ENCODE results near the gene INHA. TPM values are rescaled to one million over a fixed set of nuclear protein-coding genes. Genes with fewer than 3 reads are reported as not detected.

Gene INHA
- total and polyA plus RNA-seq, 2 donors (not counting 1 experiment from before 2014, with no cell fraction given), result not detected

- 80% methylated on average over 10 of the region's 15 CpGs for WGBS (ENCODE audit: insufficient coverage)
- H3K4me1 Mint-ChIP-seq, result peaks cover 13% of the 10 kb centered on the region
- DNase-seq, result peak; percentile 67
Measured at GRCh38 chr2:219612577-219613286, 40.6 kb downstream of the INHA start.

GRCh38 chr2:219613461-219614070, 41.5 kb downstream of the INHA start:
- DNase-seq, result no peak

More at GRCh38 chr2:219612577-219613286, 40.6 kb downstream of the INHA start:
- no peaks in the 10 kb centered on the region for H3K27me3 Mint-ChIP-seq
- Histone ChIP-seq H3K36me3 (replicated peaks in 1 of 2; ENCODE audit: control extremely low read depth in 1 of 2, control insufficient read depth in 1 of 2, extremely low read depth in 1 of 2, insufficient read depth in 2 of 2, low read length in 1 of 2) (peaks cover 0 to 42% of the 10 kb centered on the region in 2 experiments), H3K79me2 (ENCODE audit: control insufficient read depth, insufficient read depth, low read length) (peaks cover 3% of the 10 kb centered on the region), H3K4me3 (ENCODE audit: control extremely low read depth in 1 of 5, extremely low read depth in 1 of 5, insufficient read depth in 1 of 5, low read depth in 2 of 5, low read length in 4 of 5) (no peak overlapping the region), H4K20me1 (ENCODE audit: control insufficient read depth, insufficient read depth, low read length, poor library complexity, severe bottlenecking) (no peaks in the 10 kb centered on the region), H3K9me3 (ENCODE audit: control extremely low read depth in 1 of 3, control insufficient read depth in 2 of 3, insufficient read depth in 1 of 3, low read length in 2 of 3) (no peaks in the 10 kb centered on the region), H2AFZ (ENCODE audit: insufficient read depth, low read depth, low read length, poor library complexity, severe bottlenecking) (no peak overlapping the region), H3K27me3 (replicated peaks in 1 of 4; ENCODE audit: control extremely low read depth in 1 of 4, control insufficient read depth in 3 of 4, insufficient read depth in 4 of 4, low read length in 3 of 4) (no peaks in the 10 kb centered on the region), H3K9ac (ENCODE audit: low read length) (no peak overlapping the region), H3K4me1 (ENCODE audit: control insufficient read depth in 2 of 2, insufficient read depth in 2 of 2, low read length in 2 of 2) (peaks cover 9% of the 10 kb centered on the region in 2 donors), H3K27ac (ENCODE audit: low read length in 2 of 2) (no peak overlapping the region), H3K4me2 (replicated peaks; ENCODE audit: low read depth, low read length, poor library complexity, severe bottlenecking) (peak overlapping the region; percentile 61)
- TF ChIP-seq EZH2 (IDR thresholded peaks at IDR 0.05; ENCODE audit: borderline replicate concordance, insufficient read depth, low read depth, low read length, poor library complexity, severe bottlenecking), result no peak
- TF ChIP-seq, protein P1, sequence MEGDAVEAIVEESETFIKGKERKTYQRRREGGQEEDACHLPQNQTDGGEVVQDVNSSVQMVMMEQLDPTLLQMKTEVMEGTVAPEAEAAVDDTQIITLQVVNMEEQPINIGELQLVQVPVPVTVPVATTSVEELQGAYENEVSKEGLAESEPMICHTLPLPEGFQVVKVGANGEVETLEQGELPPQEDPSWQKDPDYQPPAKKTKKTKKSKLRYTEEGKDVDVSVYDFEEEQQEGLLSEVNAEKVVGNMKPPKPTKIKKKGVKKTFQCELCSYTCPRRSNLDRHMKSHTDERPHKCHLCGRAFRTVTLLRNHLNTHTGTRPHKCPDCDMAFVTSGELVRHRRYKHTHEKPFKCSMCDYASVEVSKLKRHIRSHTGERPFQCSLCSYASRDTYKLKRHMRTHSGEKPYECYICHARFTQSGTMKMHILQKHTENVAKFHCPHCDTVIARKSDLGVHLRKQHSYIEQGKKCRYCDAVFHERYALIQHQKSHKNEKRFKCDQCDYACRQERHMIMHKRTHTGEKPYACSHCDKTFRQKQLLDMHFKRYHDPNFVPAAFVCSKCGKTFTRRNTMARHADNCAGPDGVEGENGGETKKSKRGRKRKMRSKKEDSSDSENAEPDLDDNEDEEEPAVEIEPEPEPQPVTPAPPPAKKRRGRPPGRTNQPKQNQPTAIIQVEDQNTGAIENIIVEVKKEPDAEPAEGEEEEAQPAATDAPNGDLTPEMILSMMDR (IDR thresholded peaks at IDR 0.05), result no peak
- H3K27ac Mint-ChIP-seq, result peak overlapping the region; percentile 16
- peak; percentile 73 for ATAC-seq (ENCODE audit: low read depth)
- H3K9me3 Mint-ChIP-seq (ENCODE audit: insufficient read depth), result no peaks in the 10 kb centered on the region
- POLR2A ChIA-PET, result no interaction called here
- CTCF ChIA-PET, result no interaction called here
- H3K4me3 Mint-ChIP-seq, result peak overlapping the region; percentile 30
- intact Hi-C loops (cut with micrococcal nuclease), result no loop called here

More at GRCh38 chr2:219613461-219614070, 41.5 kb downstream of the INHA start:
- Histone ChIP-seq H3K9me3 (ENCODE audit: control extremely low read depth in 1 of 3, control insufficient read depth in 2 of 3, insufficient read depth in 1 of 3, low read length in 2 of 3) (no peaks in the 10 kb centered on the region), H3K4me1 (ENCODE audit: control insufficient read depth in 2 of 2, insufficient read depth in 2 of 2, low read length in 2 of 2) (peaks cover 9% of the 10 kb centered on the region in 2 donors), H4K20me1 (ENCODE audit: control insufficient read depth, insufficient read depth, low read length, poor library complexity, severe bottlenecking) (no peaks in the 10 kb centered on the region), H3K4me3 (ENCODE audit: control extremely low read depth in 1 of 5, extremely low read depth in 1 of 5, insufficient read depth in 1 of 5, low read depth in 2 of 5, low read length in 4 of 5) (no peak overlapping the region), H3K27ac (ENCODE audit: low read length in 2 of 2) (no peak overlapping the region), H3K9ac (ENCODE audit: low read length) (no peak overlapping the region), H2AFZ (ENCODE audit: insufficient read depth, low read depth, low read length, poor library complexity, severe bottlenecking) (no peak overlapping the region), H3K36me3 (replicated peaks in 1 of 2; ENCODE audit: control extremely low read depth in 1 of 2, control insufficient read depth in 1 of 2, extremely low read depth in 1 of 2, insufficient read depth in 2 of 2, low read length in 1 of 2) (peaks cover 0 to 34% of the 10 kb centered on the region in 2 experiments), H3K4me2 (replicated peaks; ENCODE audit: low read depth, low read length, poor library complexity, severe bottlenecking) (no peak overlapping the region), H3K27me3 (replicated peaks in 1 of 4; ENCODE audit: control extremely low read depth in 1 of 4, control insufficient read depth in 3 of 4, insufficient read depth in 4 of 4, low read length in 3 of 4) (no peaks in the 10 kb centered on the region), H3K79me2 (ENCODE audit: control insufficient read depth, insufficient read depth, low read length) (no peaks in the 10 kb centered on the region)
- no peaks in the 10 kb centered on the region for H3K27me3 Mint-ChIP-seq
- CTCF ChIA-PET, result no interaction called here
- no peak for TF ChIP-seq EZH2 (IDR thresholded peaks at IDR 0.05; ENCODE audit: borderline replicate concordance, insufficient read depth, low read depth, low read length, poor library complexity, severe bottlenecking)
- TF ChIP-seq, protein P1 (IDR thresholded peaks at IDR 0.05), result no peak
- no peak overlapping the region for H3K27ac Mint-ChIP-seq
- no peaks in the 10 kb centered on the region for H3K9me3 Mint-ChIP-seq (ENCODE audit: insufficient read depth)
- no peak for ATAC-seq (ENCODE audit: low read depth)
- H3K4me3 Mint-ChIP-seq, result no peak overlapping the region
- H3K4me1 Mint-ChIP-seq, result peaks cover 13% of the 10 kb centered on the region
- 88% methylated on average over 7 of the region's 11 CpGs for WGBS (ENCODE audit: insufficient coverage)
- POLR2A ChIA-PET, result no interaction called here
- intact Hi-C loops (cut with micrococcal nuclease), result no loop called here

All from B cell (primary cell).